ENCODE results near the gene BAD. TPM values are rescaled to one million over a fixed set of nuclear protein-coding genes. Genes with fewer than 3 reads are reported as not detected.

Gene BAD
- total and polyA plus RNA-seq, 9 donors = 3.4 to 125 (median 63.6) TPM

- H3K4me1 ChIP-seq (ENCODE audit: insufficient read depth) = peaks cover 12% of the 10 kb centered on the region
- WGBS, 3 donors = 76 to 88% (median 78%) methylated on average over 9 of the region's 9 CpGs
- no peak overlapping the region for H3K4me3 ChIP-seq
- intact Hi-C loops (cut with DNase I) = loop anchor here in 1 of 4 donors (10.0 kb wide), 1 partner anchor 1778 kb away; no protein-coding TSS in a partner anchor
- no peaks in the 10 kb centered on the region for H3K9me3 ChIP-seq
- H3K36me3 ChIP-seq = no peaks in the 10 kb centered on the region
- TF ChIP-seq, protein P1, sequence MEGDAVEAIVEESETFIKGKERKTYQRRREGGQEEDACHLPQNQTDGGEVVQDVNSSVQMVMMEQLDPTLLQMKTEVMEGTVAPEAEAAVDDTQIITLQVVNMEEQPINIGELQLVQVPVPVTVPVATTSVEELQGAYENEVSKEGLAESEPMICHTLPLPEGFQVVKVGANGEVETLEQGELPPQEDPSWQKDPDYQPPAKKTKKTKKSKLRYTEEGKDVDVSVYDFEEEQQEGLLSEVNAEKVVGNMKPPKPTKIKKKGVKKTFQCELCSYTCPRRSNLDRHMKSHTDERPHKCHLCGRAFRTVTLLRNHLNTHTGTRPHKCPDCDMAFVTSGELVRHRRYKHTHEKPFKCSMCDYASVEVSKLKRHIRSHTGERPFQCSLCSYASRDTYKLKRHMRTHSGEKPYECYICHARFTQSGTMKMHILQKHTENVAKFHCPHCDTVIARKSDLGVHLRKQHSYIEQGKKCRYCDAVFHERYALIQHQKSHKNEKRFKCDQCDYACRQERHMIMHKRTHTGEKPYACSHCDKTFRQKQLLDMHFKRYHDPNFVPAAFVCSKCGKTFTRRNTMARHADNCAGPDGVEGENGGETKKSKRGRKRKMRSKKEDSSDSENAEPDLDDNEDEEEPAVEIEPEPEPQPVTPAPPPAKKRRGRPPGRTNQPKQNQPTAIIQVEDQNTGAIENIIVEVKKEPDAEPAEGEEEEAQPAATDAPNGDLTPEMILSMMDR (IDR thresholded peaks at IDR 0.05) = no peak
- TF ChIP-seq EP300 (IDR thresholded peaks at IDR 0.05) = no peak
- TF ChIP-seq POLR2A (IDR thresholded peaks at IDR 0.05) = no peak
- peak in 1 of 5 donors; percentile 16 for DNase-seq
- no peaks in the 10 kb centered on the region for H3K27me3 ChIP-seq
- H3K27ac ChIP-seq = no peak overlapping the region
These were observed 2.3 kb upstream of the BAD start for GRCh38 chr11:64286801-64287159.

GRCh38 chr11:64285885-64286800 lies 1.7 kb upstream of the BAD start:
- 23 to 30% (median 29%) methylated on average over 30 to 40 of the region's 40 CpGs for WGBS, 3 donors
- Histone ChIP-seq H3K27ac (peak overlapping the region; percentile 83 to 96), H3K9me3 (no peaks in the 10 kb centered on the region), H3K36me3 (no peaks in the 10 kb centered on the region), H3K27me3 (no peaks in the 10 kb centered on the region), H3K4me3 (peak overlapping the region; percentile 82), H3K4me1 (ENCODE audit: insufficient read depth) (peaks cover 11% of the 10 kb centered on the region)
- DNase-seq = peak in 3 of 5 donors; percentile 42 to 59 (median 55)
- TF ChIP-seq EP300 (IDR thresholded peaks at IDR 0.05) (no peak), POLR2A (IDR thresholded peaks at IDR 0.05) (no peak)
- TF ChIP-seq, protein P1 (IDR thresholded peaks at IDR 0.05) = no peak
- intact Hi-C loops (cut with DNase I) = loop anchor here in 2 of 4 donors (2.0 to 10.0 kb wide), 3 partner anchors 15 to 1779 kb away; partner anchors contain the start of gene ESRRA (in 1 of the 2)

DNA sequence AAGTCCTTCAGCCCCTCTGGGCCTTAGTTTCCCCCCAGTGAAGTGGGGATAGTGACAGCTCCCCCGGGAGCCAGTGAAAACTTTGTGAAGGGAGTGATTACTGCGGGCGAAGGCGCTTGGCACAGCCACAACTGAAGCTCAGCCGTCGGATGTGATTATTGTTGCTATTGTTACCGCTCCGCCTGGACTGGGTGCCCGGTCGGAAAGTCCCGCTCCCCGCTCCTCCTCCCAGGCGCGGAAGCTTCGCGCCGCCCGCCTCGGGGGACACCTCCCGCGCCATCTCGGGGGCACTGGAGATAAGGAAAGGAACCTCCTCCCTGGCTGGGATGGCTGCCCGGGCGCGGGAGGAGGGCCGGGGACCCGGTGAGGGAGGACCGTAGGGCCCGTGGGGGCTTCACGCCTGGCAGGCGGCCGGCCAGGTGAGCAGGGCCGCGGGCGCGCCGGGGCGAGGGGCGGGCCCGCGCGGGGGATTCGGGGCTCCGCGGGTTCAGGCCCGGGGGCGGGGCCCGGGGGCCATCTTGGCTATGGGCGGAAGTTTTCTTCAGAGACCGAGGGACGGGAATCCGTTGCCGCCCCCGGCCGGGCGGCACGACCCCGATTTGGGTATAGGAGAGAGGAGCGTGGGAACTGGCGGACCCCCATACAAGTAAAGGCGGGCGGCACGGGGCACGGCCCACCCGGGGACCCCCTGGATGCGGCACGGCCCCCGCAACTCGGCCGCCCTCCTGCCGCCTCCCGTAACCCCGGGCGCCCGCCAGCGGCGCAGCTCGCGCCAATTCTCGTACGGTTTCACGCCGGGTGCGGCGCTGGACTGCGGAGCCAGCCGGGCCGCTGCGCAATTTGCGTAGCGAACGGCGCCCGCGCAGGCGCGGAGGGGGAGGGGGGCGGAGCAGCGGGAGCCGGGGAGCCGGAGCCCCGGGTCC lies 758 bp upstream of the BAD start, which contains the start of gene GPR137:
Gene GPR137 (plus strand): TSS at position 887 of the 923 bp plus-strand sequence. CDS start 677 bp downstream, outside the sequence.
- peak within 1 kb of the TSS; percentile 83 to 96 for H3K27ac ChIP-seq
- TF ChIP-seq, protein P1 (IDR thresholded peaks at IDR 0.05) = peak in 1 of 3 donors; percentile 16
- TF ChIP-seq EP300 (IDR thresholded peaks at IDR 0.05) (peak; percentile 16), POLR2A (IDR thresholded peaks at IDR 0.05) (no peak)
- H3K4me3 ChIP-seq = peak within 1 kb of the TSS; percentile 82
- H3K36me3 ChIP-seq = no peaks in the 10 kb centered on the region
- intact Hi-C loops (cut with DNase I) = loop anchor here in 2 of 4 donors (2.0 to 10.0 kb wide), 3 partner anchors 14 to 1780 kb away; partner anchors contain the start of gene ESRRA (in 1 of the 2)
- peak; percentile 86 to 94 (median 89) for DNase-seq
- peaks cover 11% of the 10 kb centered on the region for H3K4me1 ChIP-seq (ENCODE audit: insufficient read depth)
- WGBS, 3 donors = 0 to 1% (median 0%) methylated on average over 65 to 102 of the region's 102 CpGs
- no peaks in the 10 kb centered on the region for H3K27me3 ChIP-seq
- no peaks in the 10 kb centered on the region for H3K9me3 ChIP-seq

GRCh38 chr11:64283092-64283491 lies 1.4 kb downstream of the BAD start:
- Histone ChIP-seq H3K36me3 (no peaks in the 10 kb centered on the region), H3K27me3 (no peaks in the 10 kb centered on the region), H3K4me1 (ENCODE audit: insufficient read depth) (peaks cover 11% of the 10 kb centered on the region), H3K9me3 (no peaks in the 10 kb centered on the region), H3K4me3 (no peak overlapping the region), H3K27ac (no peak overlapping the region)
- WGBS, 3 donors = 86 to 89% (median 87%) methylated on average over 3 of the region's 3 CpGs
- intact Hi-C loops (cut with DNase I) = loop anchor here in 1 of 4 donors (10.0 kb wide), 1 partner anchor 1782 kb away; no protein-coding TSS in a partner anchor
- peak in 1 of 5 donors; percentile 25 for DNase-seq
- TF ChIP-seq POLR2A (IDR thresholded peaks at IDR 0.05) (no peak), EP300 (IDR thresholded peaks at IDR 0.05) (no peak)
- TF ChIP-seq, protein P1 (IDR thresholded peaks at IDR 0.05) = no peak

Measured in ovary (tissue), 9 donors.